ENCODE results near the gene POU6F1. TPM values are rescaled to one million over a fixed set of nuclear protein-coding genes. Genes with fewer than 3 reads are reported as not detected.

POU6F1 gene
- total and polyA plus RNA-seq, 9 of the 15 experiments (the other 6 are each of a cell fraction or from before 2014, with no cell fraction given) = 0.14 to 3.3 (median 1.1) TPM

- Histone ChIP-seq H3K36me3 (ENCODE audit: control insufficient read depth, insufficient read depth, low read length) (no peaks in the 10 kb centered on the region), H2AFZ (ENCODE audit: low read depth, low read length) (peak overlapping the region; percentile 22; the same call in 1 of the 2 replicates), H3K4me2 (ENCODE audit: insufficient read depth, low read length) (no peak overlapping the region), H3K4me3 (no peak overlapping the region), H3K27ac (ENCODE audit: extremely low read depth, low read depth, low read length) (no peak overlapping the region), H3K9me3 (replicated peaks; ENCODE audit: control insufficient read depth, insufficient read depth, low read depth, low read length) (no peaks in the 10 kb centered on the region), H4K20me1 (replicated peaks; ENCODE audit: control insufficient read depth, insufficient read depth, low read length) (no peaks in the 10 kb centered on the region), H3K79me2 (ENCODE audit: control insufficient read depth, insufficient read depth, low read length) (no peaks in the 10 kb centered on the region), H3K9me1 (ENCODE audit: control insufficient read depth, insufficient read depth, low read length) (no peaks in the 10 kb centered on the region), H3K27me3 (ENCODE audit: control insufficient read depth in 2 of 2, insufficient read depth in 2 of 2, low read length in 2 of 2) (no peaks in the 10 kb centered on the region), H3K4me1 (replicated peaks in 1 of 2; ENCODE audit: control insufficient read depth in 2 of 2, insufficient read depth in 2 of 2, low read length in 2 of 2) (peaks cover 1 to 13% of the 10 kb centered on the region in 2 experiments; a peak in 3 of 5 replicates), H3K9ac (ENCODE audit: insufficient read depth in 1 of 2, low read depth in 2 of 2, low read length in 2 of 2) (no peak overlapping the region)
- TF ChIP-seq MCM7 (IDR thresholded peaks at IDR 0.05) (no peak), SRF (CRISPR knock-in tag; IDR thresholded peaks at IDR 0.05) (no peak), ELF1 (tag; IDR thresholded peaks at IDR 0.05) (no peak), MYNN (IDR thresholded peaks at IDR 0.05) (no peak), MYNN (CRISPR knock-in tag; IDR thresholded peaks at IDR 0.05) (no peak), NUFIP1 (IDR thresholded peaks at IDR 0.05; ENCODE audit: partially characterized antibody) (no peak), CTCF (IDR thresholded peaks at IDR 0.05 in 2 of 3, conservative IDR thresholded peaks at IDR 0.05 in 1 of 3; ENCODE audit: insufficient read depth in 2 of 3, low read depth in 1 of 3, low read length in 3 of 3) (no peak)
- in situ Hi-C loops (cut with MboI) (no loop called here), intact Hi-C loops (cut with micrococcal nuclease) (no loop called here)
- FAIRE-seq (no peak), ATAC-seq (no peak), DNase-seq (ENCODE audit: extremely low read depth in 1 of 4, low spot score in 3 of 4) (peak in 2 of 4 experiments; percentile 4 to 7)
- CTCF ChIA-PET (ENCODE audit: low intra/inter-chr PET ratio) = no interaction called here
- POLR2A ChIA-PET = interaction anchor here (0.9 to 2.0 kb wide), 4 partner anchors 12 to 156 kb away, joined by 3 to 5 read pairs (median 5); no protein-coding TSS in a partner anchor
- 32% methylated on average over 3 of the region's 3 CpGs for WGBS (ENCODE audit: insufficient coverage, low coverage, missing lambda C conversion rate)
- no TSS peak for BruUV-seq (replicated peaks)
Measured at GRCh38 chr12:51183349-51183748, 34.5 kb downstream of the POU6F1 start.

All from K562 (cell line).